Esophagus muscularis mucosa (tissue), 4 donors: Measurements from ENCODE around the gene GXYLT1. TPM values are rescaled to one million over a fixed set of nuclear protein-coding genes. Genes with fewer than 3 reads are reported as not detected.
A peak's percentile ranks its signal among the peaks of the same experiment; 100 is the strongest.
"Not testable (repeated sequence)": the region's sequence is repeated elsewhere in the genome, so short reads cannot be mapped to it uniquely, and the experiment has no call there.

Experiments used
- DNase-seq: peaks from one replicate; pipeline ENCODE4 v3.0.0-alpha.2; 2017; ENCODE audit errors: extremely low spot score
- H3K27ac ChIP-seq, 4 donors: fragments of 200-600 bp; sonication (generic); replicated peaks in 1 of 4; 1 replicate in 3 of 4; 2 replicates in 1 of 4; pipeline ENCODE4 v1.5.1; 2016 to 2019; ENCODE audit warnings: mild to moderate bottlenecking in 1 of 4
- H3K27me3 ChIP-seq, 4 donors: fragments of 200-600 bp; sonication (generic); one replicate each; pipeline versions ENCODE4 v1.5.1 to v1.6.0; 2016 to 2019
- H3K36me3 ChIP-seq, 4 donors: fragments of 200-600 bp; sonication (generic); one replicate each; pipeline ENCODE4 v1.5.1; 2016 to 2019
- H3K4me1 ChIP-seq, 4 donors: fragments of 200-600 bp; sonication (generic); one replicate each; pipeline ENCODE4 v1.5.1; 2016 to 2019
- H3K4me3 ChIP-seq, 4 donors: fragments of 200-600 bp; sonication (generic); 1 replicate in 2 of 4; 2 replicates in 2 of 4; pipeline ENCODE4 v1.5.1; 2016 to 2019; ENCODE audit warnings: mild to moderate bottlenecking in 4 of 4, moderate library complexity in 1 of 4
- H3K9me3 ChIP-seq, 4 donors: fragments of 200-600 bp; sonication (generic); 1 replicate in 3 of 4; 2 replicates in 1 of 4; pipeline ENCODE4 v1.5.1; 2016 to 2019
- EP300 ChIP-seq: sonication (generic); formaldehyde crosslinking; IDR thresholded peaks from one replicate; pipeline ENCODE4 v1.6.1; 2017; ENCODE audit warnings: antibody characterized with exemption
- POLR2A ChIP-seq: fragments of 450-650 bp; IDR thresholded peaks from one replicate; pipeline ENCODE4 v1.6.1; 2017; ENCODE audit warnings: antibody characterized with exemption, moderate library complexity, mild to moderate bottlenecking, low read depth
- POLR2AphosphoS5 ChIP-seq, 2 donors: sonication (generic); formaldehyde crosslinking; IDR thresholded peaks; one replicate each; pipeline ENCODE4 v1.6.1; 2017; ENCODE audit warnings: antibody characterized with exemption in 2 of 2
- WGBS: methylation state at CpG from one replicate; pipeline ENCODE4 v1.1.5; 2018; 5-methylcytosine and 5-hydroxymethylcytosine counted together
- intact Hi-C: fragments of 100-400 bp; cut with DNase I; formaldehyde crosslinking; loops from one replicate; pipeline ENCODE4 v1.15.1; 2023
- total RNA-seq, 4 donors: library from RNA; depleted of rRNA; stranded (reverse); fragments of >200 nt; gene quantifications; one replicate each; pipeline versions ENCODE4 v1.1.0 to v1.2.1, GENCODE V29; 2016
- TF ChIP-seq, protein P1 (sequence below), 3 experiments: fragments of 200-600 bp in 2 of 3; fragments of 450-650 bp in 1 of 3; sonication (generic) in 2 of 3; IDR thresholded peaks; one replicate each; pipeline ENCODE4 v1.5.1; 2017 to 2019; ENCODE audit warnings: antibody characterized with exemption in 3 of 3, mild to moderate bottlenecking in 2 of 3, moderate library complexity in 1 of 3

Gene GXYLT1
- total RNA-seq, result 10 to 100 TPM in 3 of 4 donors, 1 to 10 TPM in 1; 9.7 to 13.7 (median 12.1) TPM

- H3K4me3 ChIP-seq, result peak within 1 kb of the TSS; percentile 78 to 89 (median 82)
- whole genome bisulfite sequencing, result under 1% methylated on average over 30 of the region's 106 CpGs
- peaks cover 15 to 32% (median 24%) of the 10 kb centered on the region in 4 donors for H3K4me1 ChIP-seq
- TF ChIP-seq POLR2AphosphoS5 (IDR thresholded peaks at IDR 0.05) (peak; percentile 87 to 89), EP300 (no peak), POLR2A (peak; percentile 32)
- TF ChIP-seq, protein P1, sequence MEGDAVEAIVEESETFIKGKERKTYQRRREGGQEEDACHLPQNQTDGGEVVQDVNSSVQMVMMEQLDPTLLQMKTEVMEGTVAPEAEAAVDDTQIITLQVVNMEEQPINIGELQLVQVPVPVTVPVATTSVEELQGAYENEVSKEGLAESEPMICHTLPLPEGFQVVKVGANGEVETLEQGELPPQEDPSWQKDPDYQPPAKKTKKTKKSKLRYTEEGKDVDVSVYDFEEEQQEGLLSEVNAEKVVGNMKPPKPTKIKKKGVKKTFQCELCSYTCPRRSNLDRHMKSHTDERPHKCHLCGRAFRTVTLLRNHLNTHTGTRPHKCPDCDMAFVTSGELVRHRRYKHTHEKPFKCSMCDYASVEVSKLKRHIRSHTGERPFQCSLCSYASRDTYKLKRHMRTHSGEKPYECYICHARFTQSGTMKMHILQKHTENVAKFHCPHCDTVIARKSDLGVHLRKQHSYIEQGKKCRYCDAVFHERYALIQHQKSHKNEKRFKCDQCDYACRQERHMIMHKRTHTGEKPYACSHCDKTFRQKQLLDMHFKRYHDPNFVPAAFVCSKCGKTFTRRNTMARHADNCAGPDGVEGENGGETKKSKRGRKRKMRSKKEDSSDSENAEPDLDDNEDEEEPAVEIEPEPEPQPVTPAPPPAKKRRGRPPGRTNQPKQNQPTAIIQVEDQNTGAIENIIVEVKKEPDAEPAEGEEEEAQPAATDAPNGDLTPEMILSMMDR (IDR thresholded peaks at IDR 0.05), result peak in 1 of 3 experiments; percentile 3
- DNase-seq, result peak; percentile 94
- no peaks in the 10 kb centered on the region for H3K9me3 ChIP-seq
- intact Hi-C loops, result loop anchor here (2.0 to 5.0 kb wide), 2 partner anchors 94 to 183 kb away; partner anchors contain the start of genes PPHLN1, YAF2 and ZCRB1
- no peaks in the 10 kb centered on the region for H3K27me3 ChIP-seq
- H3K36me3 ChIP-seq, result no peaks in the 10 kb centered on the region
- peak within 1 kb of the TSS; percentile 87 to 95 (median 90) for H3K27ac ChIP-seq
Measured at GRCh38 chr12:42144408-42145196, at the start of gene GXYLT1. Gene GXYLT1, minus strand, starts transcription at chr12:42144874. Its CDS starts 228 bp downstream, at chr12:42144646.

DNA sequence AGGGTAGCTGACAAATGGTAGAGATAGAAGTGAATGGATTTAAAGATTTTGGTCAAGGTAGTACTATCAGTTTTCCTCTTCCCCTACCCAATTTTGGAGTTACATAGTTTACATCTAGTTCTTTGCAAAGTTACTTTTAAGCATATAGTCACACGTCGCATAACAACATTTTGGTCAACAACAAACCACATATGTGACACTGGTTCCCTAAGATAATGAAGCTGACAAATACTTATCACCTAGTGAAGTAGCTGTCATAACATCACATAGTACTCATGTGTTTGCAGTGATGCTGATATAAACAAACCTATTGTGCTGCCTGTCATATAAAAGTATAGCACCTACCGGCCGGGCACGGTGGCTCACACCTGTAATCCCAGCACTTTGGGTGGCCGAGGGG is 48.0 kb upstream of the GXYLT1 start:
- Histone ChIP-seq H3K9me3 (no peaks in the 10 kb centered on the region), H3K27ac (no peak overlapping the region), H3K4me3 (no peak overlapping the region), H3K36me3 (peaks cover 0 to 22% (median 11%) of the 10 kb centered on the region in 4 donors), H3K4me1 (no peaks in the 10 kb centered on the region), H3K27me3 (no peaks in the 10 kb centered on the region)
- TF ChIP-seq POLR2A, result no peak
- TF ChIP-seq, protein P1 (IDR thresholded peaks at IDR 0.05), result no peak
- no peak for TF ChIP-seq POLR2AphosphoS5 (IDR thresholded peaks at IDR 0.05)
- intact Hi-C loops, result no loop called here
- WGBS, result 91% methylated on average over 6 of the region's 6 CpGs
- DNase-seq, result no peak

- TF ChIP-seq, protein P1 (IDR thresholded peaks at IDR 0.05), result no peak
- TF ChIP-seq EP300 (no peak), POLR2AphosphoS5 (IDR thresholded peaks at IDR 0.05) (no peak), POLR2A (no peak)
- Histone ChIP-seq H3K27me3 (no peaks in the 10 kb centered on the region), H3K4me3 (no peak overlapping the region), H3K9me3 (no peaks in the 10 kb centered on the region), H3K4me1 (no peaks in the 10 kb centered on the region), H3K27ac (no peak overlapping the region), H3K36me3 (peaks cover 0 to 21% (median 11%) of the 10 kb centered on the region in 4 donors)
- 95% methylated on average over 1 of the region's 1 CpG for WGBS
- no peak for DNase-seq
- intact Hi-C loops, result no loop called here
Measured at GRCh38 chr12:42192258-42192657, 47.6 kb upstream of the GXYLT1 start.

- TF ChIP-seq EP300, result no peak
- TF ChIP-seq, protein P1 (IDR thresholded peaks at IDR 0.05), result no peak
- TF ChIP-seq POLR2AphosphoS5 (IDR thresholded peaks at IDR 0.05), result no peak
- no peak for TF ChIP-seq POLR2A
- H3K4me1 ChIP-seq, result no peaks in the 10 kb centered on the region
- H3K36me3 ChIP-seq, result peaks cover 0 to 15% (median 5%) of the 10 kb centered on the region in 4 donors
- H3K27ac ChIP-seq, result no peak overlapping the region
- no peaks in the 10 kb centered on the region for H3K9me3 ChIP-seq
- H3K4me3 ChIP-seq, result no peak overlapping the region
- no peak for DNase-seq
- H3K27me3 ChIP-seq, result no peaks in the 10 kb centered on the region
- intact Hi-C loops, result no loop called here
Measured at GRCh38 chr12:42190376-42190775, 45.7 kb upstream of the GXYLT1 start.

GRCh38 chr12:42188275-42188674 is 43.6 kb upstream of the GXYLT1 start:
- H3K4me1 ChIP-seq, intact Hi-C loops, DNase-seq, H3K27me3 ChIP-seq, H3K9me3 ChIP-seq, H3K4me3 ChIP-seq, H3K27ac ChIP-seq: not testable (repeated sequence)
- 97% methylated on average over 3 of the region's 3 CpGs for WGBS
- H3K36me3 ChIP-seq, result peaks cover 0 to 15% (median 4%) of the 10 kb centered on the region in 4 donors
